ENCODE measurements around the gene TMEM175.
A peak's percentile ranks its signal among the peaks of the same experiment; 100 is the strongest.
"Not testable (repeated sequence)": the region's sequence is repeated elsewhere in the genome, so short reads cannot be mapped to it uniquely, and the experiment has no call there.

Gene TMEM175

DNA sequence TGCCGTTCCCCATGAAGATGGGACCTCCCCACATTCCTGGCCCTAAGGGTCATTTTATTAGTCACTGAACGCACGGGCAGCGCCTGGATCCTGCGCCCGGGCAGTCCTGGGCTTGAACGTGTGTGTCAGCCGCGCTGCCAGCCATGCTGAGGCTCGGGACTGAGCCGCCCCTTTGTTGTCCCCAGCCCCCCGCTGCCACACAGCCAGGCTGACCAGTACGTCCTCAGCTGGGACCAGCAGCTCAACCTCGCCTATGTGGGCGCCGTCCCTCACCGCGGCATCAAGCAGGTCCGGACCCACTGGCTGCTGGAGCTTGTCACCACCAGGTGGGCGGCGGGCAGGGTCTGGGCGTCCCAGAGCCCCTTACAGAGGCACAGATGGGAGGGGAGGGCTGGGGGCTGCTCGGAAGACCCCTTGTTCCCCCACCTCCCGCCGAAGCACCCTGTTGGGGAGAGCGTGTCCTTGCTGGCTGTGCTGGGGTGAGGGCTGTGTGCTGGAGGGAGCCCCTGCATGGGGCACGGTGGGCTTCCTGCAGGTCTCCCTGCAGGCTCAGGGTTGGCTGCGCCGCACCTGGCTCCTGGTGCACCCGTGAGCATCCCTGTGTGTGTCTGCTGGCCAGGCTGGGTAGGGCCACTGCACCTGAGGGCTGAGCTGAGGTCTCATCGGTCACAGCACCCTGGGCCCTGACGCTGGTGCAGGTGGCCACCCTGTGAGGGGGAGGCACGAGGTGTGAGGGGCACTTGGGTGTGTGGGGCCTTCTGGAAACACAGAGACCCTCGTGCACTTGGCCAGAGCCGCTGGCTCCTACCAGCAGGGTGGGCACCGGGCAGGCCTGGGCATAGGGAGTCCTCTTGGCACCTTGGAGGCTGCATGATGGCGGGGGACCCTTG, 55.6 kb downstream of the TMEM175 start:
- FAIRE-seq (peak; percentile 82), DNase-seq (ENCODE audit: insufficient read length, low spot score) (no peak)

DNA sequence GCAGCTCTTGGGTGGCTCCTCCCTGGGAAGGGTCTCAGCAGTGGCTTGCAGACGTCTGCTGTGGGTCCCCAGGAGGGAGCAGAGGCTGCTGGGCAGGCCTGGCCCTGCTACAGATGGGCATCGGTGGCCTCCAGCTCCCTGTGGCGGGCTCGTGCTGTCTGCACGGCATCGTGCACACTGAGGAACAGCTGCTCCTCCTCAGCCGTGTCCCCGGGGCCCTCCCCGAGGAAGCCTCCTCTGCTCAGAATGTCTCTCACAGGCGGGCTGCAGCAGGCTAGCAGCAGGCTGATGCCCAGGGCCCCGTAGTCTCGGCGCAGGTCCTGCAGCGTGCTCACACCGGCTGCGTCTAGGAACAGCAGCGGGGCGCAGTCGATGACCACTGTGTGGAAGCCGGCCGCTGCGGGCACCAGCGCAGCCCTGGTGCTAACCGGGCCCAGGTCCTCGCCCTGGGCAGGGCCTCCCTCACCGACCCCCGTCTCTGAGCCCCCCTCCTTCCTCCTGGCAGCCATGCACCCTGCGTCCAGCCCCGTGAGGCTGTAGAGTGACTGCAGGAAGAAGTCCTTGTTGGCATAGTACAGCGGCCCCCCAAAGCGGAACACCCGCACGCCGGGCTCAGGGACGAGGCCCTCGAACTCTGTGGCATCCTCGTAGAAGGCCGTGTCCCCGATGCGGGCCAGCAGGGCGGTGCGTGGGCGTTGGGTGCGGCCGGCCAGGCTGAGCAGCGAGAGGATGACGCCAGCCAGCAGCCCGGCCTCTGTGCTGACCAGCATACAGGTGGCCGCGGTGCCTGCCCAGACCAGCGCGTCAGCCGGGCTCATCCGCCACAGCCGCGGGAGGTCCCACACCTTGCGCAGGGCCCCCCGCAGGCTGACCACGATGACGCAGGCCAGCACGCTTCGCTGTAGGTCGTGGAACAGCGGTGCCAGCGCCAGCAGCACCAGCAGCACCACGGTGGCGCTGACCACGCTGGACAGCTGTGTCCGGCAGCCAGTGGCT, 56.8 kb downstream of the TMEM175 start:
- no peak for FAIRE-seq
- no peak for DNase-seq (ENCODE audit: insufficient read length, low spot score)

DNA sequence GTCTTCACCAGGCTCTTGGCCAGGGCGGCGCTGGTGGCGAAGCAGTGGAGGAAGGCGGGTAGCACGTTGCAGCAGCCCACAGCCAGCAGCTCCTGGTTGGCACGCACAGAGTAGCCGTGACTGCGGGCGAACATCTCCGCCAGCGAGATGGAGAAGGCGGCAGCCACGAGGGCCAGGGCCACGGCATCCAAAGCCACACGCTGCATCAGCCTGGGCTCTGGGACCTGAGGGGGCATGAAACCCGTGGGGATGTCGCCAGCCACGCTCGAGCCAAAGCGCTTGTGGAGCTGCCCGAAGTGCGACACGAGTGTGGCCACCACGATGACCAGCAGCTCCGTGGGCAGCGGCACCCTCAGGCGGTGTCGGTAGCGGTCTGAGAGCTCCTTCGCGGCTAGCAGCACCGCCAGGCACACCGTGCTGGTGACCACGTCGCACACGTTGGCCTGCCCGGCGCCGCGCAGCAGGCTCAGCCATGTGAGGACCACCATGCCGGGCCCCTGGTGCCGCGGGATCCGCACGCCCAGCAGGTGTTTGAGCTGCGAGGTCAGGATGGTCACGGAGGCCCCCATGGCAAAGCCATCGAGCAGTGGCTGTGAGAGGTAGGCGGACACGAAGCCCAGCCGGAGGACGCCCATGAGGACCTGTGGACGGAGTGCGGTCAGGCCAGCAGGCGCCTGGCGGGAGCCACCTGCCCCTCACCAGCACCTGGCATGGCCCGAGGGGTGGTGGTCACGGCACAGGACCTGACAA, 57.6 kb downstream of the TMEM175 start:
- no peak for FAIRE-seq
- no peak for DNase-seq (ENCODE audit: insufficient read length, low spot score)

DNA sequence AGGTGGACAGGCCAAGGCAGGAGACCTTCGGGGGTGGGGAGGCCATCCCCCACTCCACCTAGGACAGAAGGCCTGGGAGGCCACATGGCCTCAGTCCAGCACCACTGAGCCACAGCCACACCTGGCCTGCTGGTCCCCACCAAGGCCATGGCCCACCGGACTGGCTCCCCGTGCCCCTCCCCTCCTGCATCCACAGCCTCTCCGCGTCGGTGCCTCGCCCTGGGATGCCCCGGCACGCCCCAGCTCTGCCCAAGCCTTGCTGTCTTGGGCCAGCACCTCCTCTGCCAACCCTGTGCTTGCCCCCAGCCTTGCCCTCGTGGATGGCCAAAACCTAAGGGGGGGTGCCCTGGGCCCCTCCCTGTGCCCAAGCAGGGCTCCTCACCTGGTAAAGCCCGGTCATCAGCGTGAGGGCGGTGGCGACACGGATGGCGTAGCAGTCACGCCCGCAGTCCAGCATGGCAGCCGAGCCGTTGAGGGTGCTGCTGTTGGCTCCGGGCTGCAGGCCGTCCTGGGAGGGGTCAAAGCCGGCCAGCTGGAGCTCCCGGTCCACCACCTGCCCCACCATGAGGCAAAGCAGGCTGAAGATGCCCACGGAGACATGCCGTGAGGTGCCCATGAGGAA, 58.6 kb downstream of the TMEM175 start:
- FAIRE-seq (no peak), DNase-seq (ENCODE audit: insufficient read length, low spot score) (no peak)

DNA sequence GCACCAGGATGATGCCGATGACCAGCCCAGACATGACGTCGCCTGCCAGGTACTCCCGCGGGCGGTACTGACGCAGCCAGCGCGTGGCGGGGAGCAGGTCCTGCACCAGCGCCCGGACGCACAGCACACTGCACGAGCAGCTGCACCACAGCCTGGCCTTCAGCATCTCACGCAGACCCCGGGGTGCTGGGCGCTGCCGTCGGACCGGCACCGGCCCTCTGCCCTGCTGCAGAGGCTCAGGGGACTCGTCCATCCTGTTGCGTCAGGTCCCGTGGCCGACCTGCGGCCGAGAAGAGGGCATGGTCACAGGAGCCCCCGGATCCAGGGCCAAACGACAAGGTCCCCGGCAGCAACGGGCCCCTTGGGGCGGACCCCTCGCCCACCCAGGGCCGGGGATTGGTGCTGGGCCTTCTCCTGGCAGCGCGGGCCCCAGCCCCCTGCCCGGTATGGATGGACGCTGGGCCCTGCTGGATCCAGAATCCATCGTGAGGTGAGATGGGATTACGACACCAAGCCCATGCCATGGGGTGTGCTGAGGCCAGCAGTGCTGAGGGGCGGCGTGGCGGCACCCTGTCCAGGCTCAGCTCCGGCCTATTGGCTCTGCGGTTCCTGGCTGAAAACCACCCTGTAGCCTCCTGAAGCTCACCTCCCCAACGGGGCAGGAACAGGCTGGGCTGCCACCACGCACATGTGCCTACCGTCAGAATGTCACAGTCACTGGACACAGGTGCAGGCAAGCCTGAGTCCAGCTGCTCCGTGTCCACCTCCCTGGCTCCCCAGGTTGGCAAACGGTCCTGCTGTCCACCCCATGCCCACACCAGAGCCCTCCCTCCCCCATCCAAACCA, 59.4 kb downstream of the TMEM175 start:
- FAIRE-seq (no peak), DNase-seq (ENCODE audit: insufficient read length, low spot score) (no peak)

DNA sequence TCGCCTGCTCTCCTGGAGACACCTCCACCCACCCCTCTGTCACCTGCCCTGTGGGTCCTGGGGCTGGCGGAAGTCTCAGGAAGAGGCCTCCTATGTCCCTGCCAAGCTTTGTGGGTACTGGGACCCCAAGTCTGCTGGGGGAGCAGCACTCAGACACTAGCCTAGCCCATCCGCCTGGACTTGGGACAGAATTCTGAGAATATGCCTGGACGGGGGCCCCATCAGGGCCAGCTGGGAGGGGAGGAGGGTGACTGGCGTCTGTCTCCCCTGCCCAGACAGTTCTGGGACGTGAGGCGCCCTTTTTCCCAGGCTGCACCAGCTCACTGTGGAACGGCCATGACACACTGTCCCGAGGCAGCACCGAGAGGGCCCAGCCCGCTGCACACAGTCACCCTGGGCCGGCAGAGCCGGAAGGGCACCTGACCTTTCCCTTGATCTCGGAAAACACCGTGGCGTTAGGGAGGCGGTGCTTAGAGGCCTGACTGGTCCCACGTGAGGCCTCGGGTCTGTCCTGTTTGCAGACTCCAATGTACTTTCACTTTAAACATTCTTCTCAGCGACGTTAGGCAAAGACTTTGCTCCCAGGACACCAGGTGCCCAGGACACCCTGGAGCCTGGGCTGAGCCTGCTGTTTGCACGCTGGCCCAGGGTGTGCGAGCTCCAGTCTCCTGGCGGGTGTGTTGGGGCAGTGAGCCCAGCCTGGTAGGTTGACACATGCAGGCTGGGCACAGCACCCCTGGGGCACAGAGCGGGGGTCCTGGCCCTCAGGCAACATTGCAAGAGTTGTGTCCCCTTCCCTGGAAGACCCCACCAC, 60.2 kb downstream of the TMEM175 start:
- FAIRE-seq, result no peak
- DNase-seq (ENCODE audit: insufficient read length, low spot score), result no peak

DNA sequence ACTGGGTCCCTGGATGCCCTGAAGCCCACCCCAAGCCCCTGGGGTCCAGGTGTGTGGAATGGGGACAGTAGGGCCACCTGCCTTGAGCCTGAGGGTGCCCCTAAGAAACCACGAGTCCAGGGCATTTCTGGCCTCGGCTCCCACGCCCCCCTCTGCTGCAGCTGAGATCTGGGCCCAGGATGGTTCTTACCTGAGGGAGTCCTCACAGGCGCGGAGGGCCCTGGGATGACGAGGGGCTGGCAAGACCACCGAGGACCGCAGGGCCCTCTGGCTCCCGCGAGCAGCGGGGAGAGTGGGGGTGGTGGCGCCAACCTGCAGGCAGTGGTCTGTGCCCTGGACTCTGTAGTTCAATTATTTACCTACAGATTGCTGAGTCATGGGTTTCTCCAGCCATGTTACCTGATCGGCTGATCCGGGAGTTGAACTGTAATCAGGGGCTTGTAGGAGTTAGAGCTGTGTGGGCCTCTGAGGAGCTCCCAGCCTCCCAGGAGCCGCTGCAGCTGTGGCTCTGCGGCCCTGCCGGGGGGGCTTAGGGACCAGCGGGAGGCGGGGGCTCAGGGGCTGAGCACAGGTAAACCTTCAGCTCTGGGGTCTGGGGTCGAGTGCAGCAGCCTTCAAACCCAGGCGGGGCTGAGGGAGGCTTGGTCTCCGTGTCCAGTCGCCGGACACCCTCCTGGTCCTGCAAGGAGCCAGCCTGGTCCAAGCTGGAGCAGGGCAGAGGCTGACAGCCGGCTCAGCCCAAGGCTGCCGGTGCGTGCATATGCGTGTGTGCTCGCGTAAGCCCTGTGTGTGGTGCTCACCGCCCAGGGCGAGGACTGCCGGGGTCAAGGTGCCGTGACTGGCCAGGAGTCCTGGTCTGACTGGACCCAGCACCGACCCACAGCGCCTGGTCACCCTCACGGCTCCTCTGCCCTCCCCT, 61.1 kb downstream of the TMEM175 start, which contains the start of gene SLC26A1:
SLC26A1 (minus strand) TSS at position 294 of the 919 bp plus-strand sequence. CDS start 1,701 bp downstream, outside the sequence.
- FAIRE-seq (no peak), DNase-seq (ENCODE audit: insufficient read length, low spot score) (no peak)

DNA sequence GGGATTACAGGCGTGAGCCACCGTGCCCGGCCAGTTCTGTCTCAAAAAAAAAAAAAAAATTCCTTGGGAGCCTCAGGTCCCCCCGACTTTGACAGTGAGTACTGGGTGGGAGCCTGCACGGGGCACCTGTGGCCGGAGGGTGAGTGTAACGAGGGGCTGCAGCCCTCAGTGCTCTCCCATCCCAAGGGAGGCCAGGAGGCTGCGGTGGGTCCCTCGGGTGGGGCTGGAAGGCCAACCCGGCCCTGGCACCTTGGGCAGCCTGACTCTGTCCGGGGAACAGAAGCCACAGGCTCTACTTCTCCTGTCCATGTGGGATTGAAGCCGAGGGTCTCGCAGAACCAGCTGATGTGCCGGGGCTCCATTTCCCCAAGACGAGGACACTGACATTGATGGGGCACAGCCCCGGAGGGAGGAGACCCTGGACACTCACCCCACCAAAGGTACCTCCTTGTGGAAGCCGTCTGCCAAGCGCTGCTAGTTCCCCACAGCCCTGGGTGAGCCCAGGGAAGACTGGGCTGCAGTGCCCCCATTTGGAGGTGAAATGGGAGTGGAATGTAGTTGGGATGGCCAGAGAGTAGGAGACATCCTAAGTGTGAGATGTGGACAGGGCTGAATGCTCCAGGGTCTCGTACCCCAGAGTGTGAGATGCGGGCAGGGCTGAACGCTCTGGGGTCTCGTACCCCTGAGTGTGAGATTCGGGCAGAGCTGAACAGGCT, 63.2 kb downstream of the TMEM175 start:
- FAIRE-seq (no peak), DNase-seq (ENCODE audit: insufficient read length, low spot score) (no peak)

DNA sequence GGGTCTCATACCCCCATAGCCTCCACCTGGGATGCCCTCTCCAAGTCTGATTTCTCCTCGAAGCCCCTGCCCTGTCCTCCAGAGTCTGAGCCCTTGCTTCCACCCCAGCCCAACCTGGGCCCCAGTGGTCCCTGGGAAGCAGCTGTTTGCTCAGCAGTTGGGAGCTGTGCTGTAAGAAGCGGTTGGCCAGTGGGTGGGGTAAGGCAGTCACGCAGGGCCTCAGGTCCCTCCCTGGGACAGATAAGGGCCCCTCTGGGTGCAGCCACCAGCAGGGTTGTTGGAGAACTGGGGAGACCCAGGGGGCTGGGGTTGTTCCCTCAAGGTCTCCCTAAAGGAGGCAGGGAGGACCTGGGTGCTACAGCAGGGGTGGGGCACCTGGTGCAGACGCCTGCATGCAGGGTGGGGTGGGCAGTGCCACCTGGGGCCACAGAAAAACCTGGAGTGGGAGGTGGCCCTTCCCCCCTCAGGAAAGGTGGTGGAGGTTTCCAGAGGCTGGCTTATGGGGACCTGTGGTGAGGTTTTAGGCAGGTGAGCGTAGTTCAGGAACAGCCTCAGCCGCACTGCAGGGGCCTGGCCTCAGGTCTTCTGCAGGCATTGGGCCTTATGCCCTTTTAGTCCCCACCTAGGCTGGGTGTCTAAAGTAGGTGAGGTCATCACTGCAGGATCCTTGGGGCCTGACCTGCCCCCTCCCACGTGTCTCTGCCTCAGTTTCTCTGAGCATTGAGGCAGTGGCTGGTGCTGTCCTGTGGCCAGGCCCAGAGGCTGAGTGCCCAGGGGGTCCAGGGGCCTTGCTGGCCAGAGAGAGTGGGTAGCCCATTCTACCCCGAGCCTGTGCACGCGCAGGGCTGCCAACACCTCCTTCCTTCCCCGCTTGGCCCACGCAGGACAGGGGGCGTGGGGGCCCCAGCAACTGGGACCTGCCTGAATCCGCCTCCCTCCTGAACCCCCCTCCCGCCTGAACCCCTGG, 64.1 kb downstream of the TMEM175 start:
- DNase-seq (ENCODE audit: insufficient read length, low spot score) (no peak), FAIRE-seq (no peak)

DNA sequence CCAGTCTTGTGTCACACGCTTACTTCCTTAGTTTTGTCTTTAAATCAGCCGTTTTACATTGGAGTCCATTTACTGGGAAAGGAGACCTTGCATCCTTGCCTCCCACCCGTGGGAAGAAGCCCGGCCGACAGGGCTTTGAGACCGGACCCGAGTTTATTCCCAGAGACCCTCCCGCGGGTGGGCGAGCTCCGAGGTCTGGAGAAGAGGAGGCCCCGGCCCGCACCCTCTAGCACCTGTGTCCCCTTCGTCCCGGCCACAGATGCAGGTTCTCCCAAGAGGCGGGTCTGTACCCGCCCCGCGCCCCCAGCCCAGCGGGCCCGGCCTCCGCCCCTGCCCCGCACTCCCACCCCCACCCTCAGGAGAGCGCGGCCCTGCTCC, 64.7 kb downstream of the TMEM175 start:
- DNase-seq (ENCODE audit: insufficient read length, low spot score), result no peak
- no peak for FAIRE-seq

DNA sequence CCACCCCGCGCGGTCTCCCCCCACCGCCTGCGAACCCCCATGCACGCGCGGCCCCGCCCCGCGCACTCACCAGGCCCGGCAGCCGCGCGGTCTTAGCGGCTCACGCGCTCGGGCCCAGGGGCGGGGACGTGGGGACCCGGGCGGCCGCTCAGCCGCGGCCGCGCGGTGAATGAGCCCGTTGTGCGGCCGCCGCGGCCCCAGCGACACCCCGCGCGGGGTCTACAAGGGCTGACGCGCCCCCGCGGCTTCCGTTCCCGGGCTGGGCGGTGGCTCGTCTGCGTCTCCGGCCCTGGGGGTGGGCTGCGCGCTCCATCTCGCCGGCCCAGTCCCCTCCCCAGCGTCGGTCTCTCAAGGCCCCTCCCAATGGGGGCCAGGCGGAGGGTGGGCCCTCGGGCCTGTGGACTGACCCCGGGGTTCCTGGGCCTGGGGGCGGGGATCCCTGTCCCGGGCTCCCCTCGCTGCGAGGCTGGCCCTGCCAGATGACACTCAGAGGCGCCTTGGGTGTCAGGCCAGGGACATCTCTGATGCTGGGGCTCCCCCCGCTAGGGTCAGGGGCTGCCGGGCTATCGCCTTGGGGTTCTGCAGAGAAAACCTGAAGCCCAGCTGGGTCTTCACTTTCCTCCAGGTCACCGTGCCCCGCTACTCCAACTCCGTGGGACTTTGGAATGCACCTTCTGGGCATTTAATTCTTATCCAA, 65.3 kb downstream of the TMEM175 start:
- DNase-seq (ENCODE audit: insufficient read length, low spot score), result no peak

DNA sequence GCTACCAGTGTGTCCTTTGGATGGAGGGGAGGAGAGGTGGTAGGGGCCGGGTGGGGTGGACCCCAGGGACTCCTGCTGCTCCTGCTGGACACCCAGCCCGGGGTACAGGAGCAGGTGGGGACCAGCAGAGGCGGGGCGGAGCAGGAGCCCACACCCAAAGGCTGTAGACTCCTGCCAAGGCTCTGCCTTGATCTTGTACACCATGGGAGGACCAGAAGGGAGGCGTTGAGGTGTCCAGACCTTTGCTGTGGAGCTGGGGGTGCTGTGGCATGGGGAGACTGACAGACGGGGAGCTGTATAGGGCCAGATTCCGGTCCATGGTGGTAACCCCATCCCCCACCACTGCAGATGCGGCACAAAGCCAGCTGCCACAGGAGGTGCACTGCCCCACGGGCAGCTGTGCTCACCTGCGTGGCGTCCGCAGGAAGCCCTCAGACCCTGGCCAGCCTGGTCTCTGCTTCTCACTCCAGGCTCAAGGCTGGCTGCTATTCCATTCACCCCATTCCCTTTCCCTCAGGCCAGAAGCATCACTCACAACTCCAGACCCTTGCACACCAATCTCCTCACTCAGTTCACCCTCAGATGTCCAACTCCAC, 65.9 kb downstream of the TMEM175 start:
- DNase-seq (ENCODE audit: insufficient read length, low spot score) (no peak), FAIRE-seq (peak; percentile 55)

More for the DNA sequence above, 65.3 kb downstream of the TMEM175 start:
- no peak for FAIRE-seq

DNA sequence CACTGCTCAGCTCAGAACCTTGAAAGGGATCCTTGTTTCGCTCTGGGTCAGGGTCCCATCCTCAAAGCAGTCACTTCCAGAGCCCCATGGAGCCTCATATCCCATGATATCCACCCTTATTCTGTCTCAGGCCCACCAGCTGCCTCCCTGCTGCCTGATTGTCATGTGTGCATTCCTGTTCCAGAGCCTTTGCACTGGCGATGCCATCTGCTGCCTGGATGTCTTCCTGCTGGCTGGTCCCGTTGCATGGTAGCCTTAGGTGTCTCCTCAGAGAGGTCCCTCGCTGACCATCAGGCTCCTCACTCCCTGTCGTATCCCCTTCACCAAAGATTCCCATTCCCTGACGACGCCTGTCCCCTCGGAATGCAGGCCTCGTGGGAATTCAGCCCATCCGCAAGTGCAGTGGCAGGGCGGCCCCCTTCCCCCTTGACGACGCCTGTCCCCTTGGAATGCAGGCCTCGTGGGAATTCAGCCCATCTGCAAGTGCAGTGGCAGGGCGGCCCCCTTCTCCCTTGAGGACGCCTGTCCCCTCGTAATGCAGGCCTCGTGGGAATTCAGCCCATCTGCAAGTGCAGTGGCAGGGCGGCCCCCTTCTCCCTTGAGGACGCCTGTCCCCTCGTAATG, 67.1 kb downstream of the TMEM175 start:
- FAIRE-seq; DNase-seq (ENCODE audit: insufficient read length, low spot score): not testable (repeated sequence)

DNA sequence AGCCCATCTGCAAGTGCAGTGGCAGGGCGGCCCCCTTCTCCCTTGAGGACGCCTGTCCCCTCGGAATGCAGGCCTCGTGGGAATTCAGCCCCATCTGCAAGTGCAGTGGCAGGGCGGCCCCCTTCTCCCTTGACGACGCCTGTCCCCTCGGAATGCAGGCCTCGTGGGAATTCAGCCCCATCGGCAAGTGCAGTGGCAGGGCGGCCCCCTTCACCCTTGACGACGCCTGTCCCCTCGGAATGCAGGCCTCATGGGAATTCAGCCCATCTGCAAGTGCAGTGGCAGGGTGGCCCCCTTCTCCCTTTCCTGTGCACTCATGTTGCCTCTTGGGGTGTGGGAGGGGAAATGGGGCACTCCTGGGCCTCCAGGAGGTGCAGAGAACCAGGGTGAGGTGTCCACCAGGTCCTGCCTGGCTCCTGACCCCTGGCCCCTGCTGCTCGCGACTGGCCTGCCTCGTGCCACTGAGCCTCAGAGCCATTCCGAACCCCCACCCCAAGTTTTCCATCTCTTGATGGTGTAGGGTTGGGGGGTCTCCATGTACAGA, 67.7 kb downstream of the TMEM175 start:
- no peak for FAIRE-seq
- no peak for DNase-seq (ENCODE audit: insufficient read length, low spot score)
